Kidney epithelial cell (primary cell): Measurements from ENCODE around the gene KCNJ1. TPM values are rescaled to one million over a fixed set of nuclear protein-coding genes. Genes with fewer than 3 reads are reported as not detected.

ENCODE experiments used
- DNase-seq: peaks from one replicate; pipeline ENCODE4 v3.0.0-alpha.2; 2010; ENCODE audit warnings: low read depth
- H3K27me3 ChIP-seq: 2 replicates; pipeline ENCODE4 v1.6.0; 2011; ENCODE audit warnings: low read length; ENCODE audit not compliant: control insufficient read depth, insufficient read depth
- H3K36me3 ChIP-seq: 2 replicates; pipeline ENCODE4 v1.5.1; 2011; ENCODE audit warnings: low read length; ENCODE audit not compliant: control insufficient read depth, insufficient read depth
- H3K4me3 ChIP-seq: 2 replicates; pipeline ENCODE4 v1.5.1; 2011; ENCODE audit warnings: low read depth, mild to moderate bottlenecking, control low read depth, low read length
- total RNA-seq: library from RNA; depleted of rRNA; stranded (reverse); fragments of >200 nt; gene quantifications from 2 replicates; pipeline ENCODE4 v1.2.3, GENCODE V29; 2015
- TF ChIP-seq, protein P1 (sequence below): IDR thresholded peaks from 2 replicates; pipeline ENCODE4 v1.5.1; 2011; ENCODE audit warnings: mild to moderate bottlenecking, moderate library complexity, low read length, control low read depth, inconsistent platforms; ENCODE audit not compliant: insufficient read depth, poor library complexity, severe bottlenecking

Gene KCNJ1
- total RNA-seq, 1 donor from 2014 or later = not detected

DNA sequence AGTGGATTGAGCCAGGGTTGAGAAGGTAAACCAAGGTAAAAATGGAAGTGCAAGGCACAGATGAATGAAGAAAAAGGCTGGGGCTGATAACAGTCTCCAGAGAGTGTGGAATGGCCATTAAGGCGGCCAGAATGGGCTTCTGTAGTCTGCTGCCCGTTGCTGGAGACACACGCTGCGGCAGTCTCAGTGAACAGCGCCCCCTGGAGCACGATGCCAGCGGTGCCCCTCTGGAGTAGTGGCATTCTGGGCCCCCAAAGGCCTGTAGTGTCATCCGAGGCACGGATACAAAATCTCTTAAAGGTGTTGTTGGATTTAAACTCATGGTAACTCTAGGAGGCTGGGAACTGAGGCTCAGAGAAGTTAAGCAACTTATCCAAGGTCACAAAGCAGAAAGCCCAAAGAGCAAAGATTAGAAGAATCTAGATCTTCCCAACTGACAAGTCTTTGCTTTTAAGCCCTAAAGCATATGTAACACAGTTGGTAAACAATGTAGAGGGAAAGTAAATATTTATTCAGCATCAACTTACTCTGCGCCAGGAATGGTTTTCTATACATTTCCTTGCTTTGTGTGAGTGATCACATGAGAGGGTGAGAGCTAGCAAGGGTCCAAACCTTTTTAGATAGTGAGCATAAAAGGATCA, 18.2 kb downstream of the KCNJ1 start:
- no peaks in the 10 kb centered on the region for H3K36me3 ChIP-seq
- no peak for DNase-seq
- TF ChIP-seq, protein P1, sequence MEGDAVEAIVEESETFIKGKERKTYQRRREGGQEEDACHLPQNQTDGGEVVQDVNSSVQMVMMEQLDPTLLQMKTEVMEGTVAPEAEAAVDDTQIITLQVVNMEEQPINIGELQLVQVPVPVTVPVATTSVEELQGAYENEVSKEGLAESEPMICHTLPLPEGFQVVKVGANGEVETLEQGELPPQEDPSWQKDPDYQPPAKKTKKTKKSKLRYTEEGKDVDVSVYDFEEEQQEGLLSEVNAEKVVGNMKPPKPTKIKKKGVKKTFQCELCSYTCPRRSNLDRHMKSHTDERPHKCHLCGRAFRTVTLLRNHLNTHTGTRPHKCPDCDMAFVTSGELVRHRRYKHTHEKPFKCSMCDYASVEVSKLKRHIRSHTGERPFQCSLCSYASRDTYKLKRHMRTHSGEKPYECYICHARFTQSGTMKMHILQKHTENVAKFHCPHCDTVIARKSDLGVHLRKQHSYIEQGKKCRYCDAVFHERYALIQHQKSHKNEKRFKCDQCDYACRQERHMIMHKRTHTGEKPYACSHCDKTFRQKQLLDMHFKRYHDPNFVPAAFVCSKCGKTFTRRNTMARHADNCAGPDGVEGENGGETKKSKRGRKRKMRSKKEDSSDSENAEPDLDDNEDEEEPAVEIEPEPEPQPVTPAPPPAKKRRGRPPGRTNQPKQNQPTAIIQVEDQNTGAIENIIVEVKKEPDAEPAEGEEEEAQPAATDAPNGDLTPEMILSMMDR = peak; percentile 71
- no peaks in the 10 kb centered on the region for H3K27me3 ChIP-seq
- H3K4me3 ChIP-seq = no peak overlapping the region

DNA sequence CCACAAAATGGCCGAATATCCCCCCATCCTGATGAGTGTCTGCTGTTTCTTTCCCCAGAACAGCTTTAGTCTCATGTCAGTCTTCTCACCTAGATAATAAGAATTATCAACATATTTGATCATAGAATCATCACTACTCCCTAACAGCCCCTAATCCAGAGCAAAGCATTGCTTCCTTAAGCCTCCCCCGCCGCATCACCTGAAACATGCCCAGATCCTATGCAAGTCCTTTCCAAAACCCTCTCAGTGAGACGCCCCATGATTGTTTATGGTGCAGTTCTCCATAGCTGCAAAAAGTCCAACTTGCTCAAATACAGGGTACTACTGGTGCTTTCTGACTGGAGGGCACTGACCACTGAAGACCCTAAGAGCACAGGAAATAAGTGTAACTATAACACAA, 20.1 kb downstream of the KCNJ1 start:
- TF ChIP-seq, protein P1 = no peak
- Histone ChIP-seq H3K27me3 (no peaks in the 10 kb centered on the region), H3K36me3 (no peaks in the 10 kb centered on the region), H3K4me3 (no peak overlapping the region)
- no peak for DNase-seq

DNA sequence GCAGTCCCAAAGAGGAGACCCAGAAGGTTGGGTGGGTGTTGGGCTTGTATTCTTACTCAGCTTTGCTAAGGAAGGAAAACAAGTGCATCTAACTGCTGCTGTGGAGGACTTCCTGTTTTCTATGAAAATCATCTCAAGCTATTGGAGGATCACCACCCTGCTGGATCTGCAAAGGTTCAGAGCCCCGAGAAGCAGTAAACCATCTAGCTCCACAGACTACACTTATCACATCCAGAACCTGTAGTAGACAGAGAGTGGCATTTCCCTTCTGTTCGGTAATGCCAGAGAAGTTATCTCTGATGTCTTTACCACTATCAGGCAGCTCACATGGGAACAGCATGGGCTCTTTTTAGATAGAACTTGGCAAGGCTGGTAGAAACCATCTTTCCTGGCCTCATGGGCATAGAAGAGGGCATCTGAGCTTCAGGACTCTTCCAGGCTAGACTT, 21.7 kb downstream of the KCNJ1 start:
- no peaks in the 10 kb centered on the region for H3K27me3 ChIP-seq
- no peak for DNase-seq
- no peak overlapping the region for H3K4me3 ChIP-seq
- TF ChIP-seq, protein P1 = no peak
- no peaks in the 10 kb centered on the region for H3K36me3 ChIP-seq

DNA sequence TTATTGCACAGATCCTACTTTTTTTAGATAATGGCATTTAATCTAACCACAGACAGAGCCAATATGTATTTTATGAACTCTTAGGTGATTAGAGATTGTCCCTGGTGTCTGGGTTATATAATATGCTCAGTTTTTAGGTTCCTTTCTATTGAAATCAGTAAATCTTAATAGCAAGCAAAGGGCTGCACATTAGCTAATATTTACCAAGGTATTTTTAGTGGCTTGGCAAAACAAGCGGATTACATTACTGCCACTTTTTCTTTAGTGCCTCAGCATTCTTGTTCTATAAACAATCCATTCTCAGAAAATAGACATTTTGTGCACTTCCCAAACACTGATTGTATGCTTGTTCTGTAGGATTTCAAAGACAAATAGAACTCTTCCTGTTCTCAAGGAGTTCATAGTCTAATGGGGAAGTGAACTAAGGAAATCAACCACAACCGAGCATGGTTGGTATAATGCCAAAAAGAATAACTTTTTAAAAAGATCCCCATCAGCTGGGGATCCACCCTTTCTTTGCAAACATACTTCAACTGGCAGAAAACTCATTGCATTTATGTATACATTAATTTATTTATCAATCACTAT, 23.8 kb downstream of the KCNJ1 start:
- no peak overlapping the region for H3K4me3 ChIP-seq
- no peaks in the 10 kb centered on the region for H3K27me3 ChIP-seq
- H3K36me3 ChIP-seq = no peaks in the 10 kb centered on the region
- TF ChIP-seq, protein P1 = no peak
- DNase-seq = no peak

DNA sequence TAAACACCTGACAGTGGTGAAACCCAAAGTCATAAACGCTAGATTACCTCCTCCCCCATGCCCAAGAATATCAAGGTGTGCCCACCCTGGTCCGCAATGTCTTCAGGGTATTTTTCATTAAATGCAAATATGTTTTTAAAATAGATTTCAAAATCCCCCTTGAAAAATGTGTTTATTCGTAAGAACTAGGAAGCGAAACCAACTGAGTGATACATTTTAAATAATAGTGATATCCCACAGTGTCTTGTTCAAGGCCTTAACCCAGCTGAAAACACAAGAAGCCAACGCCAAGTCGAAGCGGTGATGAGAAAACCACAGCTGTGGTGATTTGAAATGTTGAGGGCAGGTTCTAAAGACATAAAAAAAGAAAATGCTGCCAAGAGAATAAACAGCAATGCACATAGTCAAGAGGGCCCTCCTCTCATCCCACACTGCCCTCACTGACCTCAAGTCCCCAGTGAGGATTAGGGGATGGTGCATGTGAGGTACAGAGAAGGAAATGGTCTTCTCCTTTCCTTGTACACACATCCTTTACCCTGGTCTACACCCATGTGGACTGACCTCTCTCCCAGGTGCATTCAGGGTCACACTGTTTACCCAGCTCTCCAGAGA, 25.5 kb downstream of the KCNJ1 start:
- H3K27me3 ChIP-seq = no peaks in the 10 kb centered on the region
- no peak overlapping the region for H3K4me3 ChIP-seq
- no peak for DNase-seq
- no peaks in the 10 kb centered on the region for H3K36me3 ChIP-seq
- TF ChIP-seq, protein P1 = no peak
